GM19193 (cell line): ENCODE data around the gene NARS2.

ENCODE experiments used
- POLR2A ChIP-seq: IDR thresholded peaks from 4 replicates; pipeline ENCODE4 v1.6.1; 2011; ENCODE audit not compliant: insufficient read depth, insufficient read length; ENCODE audit errors: extremely low read depth

The NARS2 gene

DNA sequence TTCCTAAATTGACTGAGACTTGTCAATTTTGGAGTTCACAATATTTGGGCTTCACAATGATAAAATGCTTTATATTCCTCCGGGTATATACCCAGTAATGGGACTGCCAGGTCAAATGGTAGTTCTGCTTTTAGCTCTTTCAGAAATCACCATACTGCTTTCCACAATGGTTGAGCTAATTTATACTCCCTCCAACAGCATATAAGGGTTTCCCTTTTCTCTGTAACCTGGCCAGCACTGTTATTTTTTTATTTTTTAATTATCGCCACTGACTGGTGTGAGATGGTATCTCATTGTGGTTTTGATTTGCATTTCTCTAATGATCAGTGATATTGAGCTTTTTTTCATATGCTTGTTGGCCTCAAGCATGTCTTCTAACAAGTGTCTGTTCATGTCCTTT is 21.8 kb downstream of the NARS2 start:
- no peak for TF ChIP-seq POLR2A

DNA sequence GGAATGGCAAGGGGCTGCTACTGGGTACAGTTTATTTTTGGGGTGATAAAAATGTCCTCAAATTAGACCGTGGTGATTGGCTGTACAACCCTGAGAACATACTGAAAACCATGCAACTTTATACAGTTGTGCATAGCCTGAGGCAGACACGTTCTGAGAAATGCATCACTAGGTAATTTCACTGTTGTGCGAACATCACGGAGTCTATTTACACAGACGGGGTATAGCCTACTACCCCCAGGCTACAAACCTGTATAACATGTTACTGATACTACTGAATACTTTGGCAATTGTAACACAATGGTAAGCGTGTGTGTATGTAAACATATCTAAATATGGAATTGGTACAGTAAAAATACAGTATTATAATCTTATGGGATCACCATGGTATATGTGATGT is 23.6 kb downstream of the NARS2 start:
- no peak for TF ChIP-seq POLR2A

DNA sequence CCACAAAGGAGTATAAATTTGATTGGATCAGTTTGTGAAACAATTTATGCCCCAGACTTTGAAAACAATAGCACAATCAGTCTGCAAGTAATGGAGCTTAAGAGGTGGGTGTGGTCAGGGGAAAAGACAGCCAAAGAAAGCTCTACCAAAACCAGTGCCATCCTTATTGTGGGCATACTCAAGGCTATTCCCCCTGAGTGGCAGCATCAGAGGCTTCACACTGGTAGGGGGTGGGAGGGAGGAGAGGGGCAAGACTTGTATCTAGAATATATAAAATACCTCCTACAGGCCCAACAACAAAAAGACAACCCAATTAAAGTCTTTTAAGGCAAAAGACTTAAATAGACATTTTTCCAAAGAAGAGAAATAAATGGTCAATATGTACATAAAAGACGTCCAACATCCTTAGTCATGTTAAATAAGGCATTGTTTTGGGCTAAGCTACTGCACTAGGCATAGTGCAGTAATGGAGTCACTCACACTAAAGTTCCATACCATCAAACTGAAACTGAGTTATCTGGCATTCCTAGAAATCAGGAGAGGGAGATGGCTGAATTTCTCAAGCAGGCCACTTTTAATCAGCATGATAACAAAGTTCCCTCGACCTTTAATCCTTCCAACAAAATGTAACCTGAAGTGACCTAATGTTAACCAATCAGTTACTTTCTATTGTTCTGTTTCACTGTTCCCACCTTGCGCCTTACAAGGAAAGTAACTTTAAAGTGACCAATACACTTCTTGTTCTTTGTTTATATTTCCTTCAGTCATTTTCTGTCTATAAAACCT is 24.8 kb downstream of the NARS2 start:
- TF ChIP-seq POLR2A: no peak

DNA sequence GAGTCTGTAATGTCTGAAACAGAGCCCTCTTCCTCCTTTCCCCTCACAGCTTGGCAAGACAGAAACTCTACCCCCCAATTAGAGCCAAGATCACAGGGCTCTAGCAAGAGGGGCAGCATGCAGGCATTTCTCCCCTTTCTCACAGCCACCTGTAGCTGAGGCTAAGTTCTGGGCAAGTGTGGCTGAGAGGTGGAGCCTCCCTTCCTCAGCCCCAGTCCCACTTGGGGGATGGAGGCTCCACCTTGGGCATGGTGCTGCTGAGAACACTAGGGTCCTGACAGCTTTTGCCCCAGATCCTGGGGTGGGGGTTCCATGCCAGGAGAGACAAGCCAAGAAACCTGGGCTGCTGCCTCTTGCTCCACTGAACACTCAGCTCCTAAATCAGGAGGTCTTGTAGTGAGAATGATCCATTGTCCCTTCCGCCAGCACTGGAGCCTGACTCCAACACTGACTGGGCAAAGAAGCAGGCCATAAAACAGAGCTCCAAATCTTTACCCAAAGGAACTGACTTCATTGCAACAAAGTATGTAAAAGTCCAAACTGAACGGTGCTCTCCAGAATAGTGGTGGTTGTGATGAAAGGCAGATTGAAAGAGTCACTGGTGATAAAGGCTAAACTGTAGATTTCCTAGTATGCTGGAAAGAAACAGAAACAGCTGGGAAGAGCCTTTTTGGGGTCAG is 25.6 kb downstream of the NARS2 start:
- no peak for TF ChIP-seq POLR2A

DNA sequence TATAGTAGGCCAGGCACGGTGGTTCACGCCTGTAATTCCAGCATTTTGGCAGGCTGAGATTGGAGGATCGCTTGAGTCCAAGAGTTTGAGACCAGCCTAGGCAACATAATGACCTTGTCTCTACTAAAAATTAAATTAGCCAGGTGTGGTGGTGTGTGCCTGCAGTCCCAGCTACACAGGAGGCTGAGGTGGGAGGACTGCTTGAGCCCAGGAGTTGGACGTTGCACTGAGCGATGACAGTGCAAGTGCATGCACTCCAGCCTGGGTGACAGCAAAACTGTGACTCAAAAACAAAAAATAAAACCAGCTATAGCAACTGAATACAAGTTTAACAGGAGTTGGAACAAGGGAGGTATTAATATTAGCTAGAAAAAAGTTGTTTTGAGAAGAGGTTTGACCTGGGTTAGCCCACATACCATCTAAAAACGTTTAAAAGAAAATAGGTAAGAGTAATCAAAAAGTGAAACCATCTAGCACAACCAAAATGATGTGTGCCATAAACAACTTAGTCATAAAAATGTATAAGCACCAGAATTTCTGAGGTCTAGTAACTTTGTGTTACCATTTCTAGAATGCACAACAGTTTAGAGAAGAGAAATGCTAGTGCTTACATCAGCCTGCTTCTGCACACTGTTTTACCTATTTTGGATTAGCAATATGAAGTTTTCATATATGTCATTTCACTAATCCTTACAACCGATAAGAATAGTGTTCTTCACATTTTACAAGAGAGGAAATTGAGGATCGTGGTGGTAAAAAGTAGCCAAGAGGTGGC is 26.5 kb downstream of the NARS2 start:
- TF ChIP-seq POLR2A: no peak

DNA sequence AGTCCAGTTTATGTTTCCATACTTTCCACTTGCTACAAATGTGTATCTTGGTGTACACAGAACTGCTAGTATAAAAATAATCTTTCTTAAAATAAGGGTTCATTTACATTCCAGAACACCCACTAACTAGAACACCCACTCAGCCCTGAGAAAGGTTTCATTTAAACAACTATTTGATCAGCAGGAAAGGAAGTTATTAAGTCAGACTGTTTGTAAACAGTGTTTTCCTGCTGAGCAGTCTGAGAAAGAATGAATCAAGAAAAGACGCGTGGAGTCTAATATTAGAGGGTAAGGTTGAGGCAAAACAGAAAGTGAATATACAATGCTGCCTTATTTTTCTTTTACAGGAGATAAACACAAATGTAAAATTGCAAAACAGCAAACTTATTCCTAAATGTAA is 32.7 kb downstream of the NARS2 start:
- no peak for TF ChIP-seq POLR2A

DNA sequence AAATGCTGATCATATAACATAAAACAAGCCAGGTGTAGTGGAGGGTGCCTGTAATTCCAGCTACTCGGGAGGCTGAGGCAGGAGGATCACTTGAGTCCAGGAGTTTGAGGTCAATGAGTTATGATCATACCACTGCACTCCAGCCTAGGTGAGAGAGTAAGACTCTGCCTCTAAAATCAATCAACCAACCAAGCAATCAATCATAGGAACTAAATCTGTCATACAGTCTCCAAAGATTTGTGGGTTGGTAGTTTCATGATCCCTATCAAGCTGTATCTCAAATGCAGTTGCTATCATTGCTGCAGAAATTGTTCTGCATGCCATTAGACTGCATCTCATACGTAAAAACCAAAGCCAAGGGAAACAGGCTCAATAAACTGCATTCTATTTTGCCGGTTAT is 33.1 kb downstream of the NARS2 start:
- TF ChIP-seq POLR2A: no peak

DNA sequence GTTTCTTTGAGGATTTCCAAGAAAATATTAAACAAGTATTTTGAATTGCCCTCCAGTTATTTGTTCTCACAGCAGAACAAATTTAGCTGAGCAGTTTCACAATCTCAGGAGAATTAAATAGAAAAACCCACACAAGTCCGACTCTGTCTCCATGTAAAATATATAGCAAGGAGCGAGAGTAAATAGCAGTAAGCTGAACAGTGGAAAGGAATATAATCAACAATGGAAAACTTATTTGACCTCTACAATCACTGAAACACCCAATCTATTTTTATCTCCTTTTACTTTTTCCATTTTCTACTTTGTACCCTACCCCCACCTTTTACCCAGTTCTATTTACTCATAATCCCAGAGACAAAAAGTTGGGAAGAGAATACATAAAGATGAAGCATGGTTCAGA is 34.4 kb downstream of the NARS2 start:
- no peak for TF ChIP-seq POLR2A

DNA sequence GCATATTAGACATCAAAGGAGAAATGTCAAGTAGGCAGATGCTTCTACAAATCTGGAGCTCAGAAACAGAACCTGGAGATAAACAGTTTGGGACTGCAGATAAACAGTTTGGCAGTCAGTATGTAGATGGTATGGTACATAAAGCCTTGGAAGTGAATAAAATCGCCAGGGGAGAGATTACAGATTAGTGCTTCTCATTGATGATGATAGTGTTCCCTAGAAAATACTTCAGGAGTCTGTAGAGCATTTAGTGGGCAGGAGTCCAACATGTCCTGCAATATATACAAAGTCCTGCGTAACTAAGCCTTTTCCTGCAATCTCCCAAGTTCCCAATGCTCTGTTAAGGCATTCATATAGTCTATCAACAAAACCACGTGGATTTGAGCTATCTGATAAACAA is 35.2 kb downstream of the NARS2 start:
- no peak for TF ChIP-seq POLR2A

DNA sequence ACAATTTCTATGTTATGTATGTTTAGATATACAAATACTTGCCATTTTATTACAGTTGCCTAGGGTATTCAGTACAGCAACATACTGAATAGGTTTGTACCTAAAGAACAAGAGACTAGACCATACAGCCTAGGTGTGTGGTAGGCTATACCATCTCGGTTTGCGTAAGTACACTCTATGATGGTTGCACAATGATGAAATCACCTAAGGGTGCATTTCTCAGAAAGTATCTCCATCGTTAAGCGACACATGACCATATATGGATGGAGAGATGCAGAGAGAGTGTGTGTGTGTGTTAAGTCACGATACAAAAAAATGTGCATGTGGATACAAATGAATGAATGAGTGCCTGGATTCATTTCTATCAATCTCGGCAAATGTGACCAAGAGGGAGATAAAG is 37.7 kb downstream of the NARS2 start:
- TF ChIP-seq POLR2A: no peak

DNA sequence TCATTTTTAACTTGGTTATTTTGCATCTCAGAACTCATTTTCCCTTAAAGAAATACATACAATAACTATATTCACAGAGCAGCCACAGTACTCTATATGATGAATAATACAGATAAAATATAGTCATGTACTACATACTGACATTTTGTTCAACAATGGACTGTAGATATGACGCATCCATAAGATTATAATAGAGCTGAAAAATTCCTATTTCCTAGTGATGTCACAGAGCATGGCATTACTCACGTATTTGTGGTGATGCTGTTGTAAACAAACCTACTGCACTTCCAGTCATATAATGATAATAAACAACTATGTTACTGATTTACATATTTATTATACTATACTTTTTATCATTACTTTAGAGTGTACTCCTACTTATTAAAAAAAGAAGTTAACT is 38.7 kb downstream of the NARS2 start:
- TF ChIP-seq POLR2A: no peak

DNA sequence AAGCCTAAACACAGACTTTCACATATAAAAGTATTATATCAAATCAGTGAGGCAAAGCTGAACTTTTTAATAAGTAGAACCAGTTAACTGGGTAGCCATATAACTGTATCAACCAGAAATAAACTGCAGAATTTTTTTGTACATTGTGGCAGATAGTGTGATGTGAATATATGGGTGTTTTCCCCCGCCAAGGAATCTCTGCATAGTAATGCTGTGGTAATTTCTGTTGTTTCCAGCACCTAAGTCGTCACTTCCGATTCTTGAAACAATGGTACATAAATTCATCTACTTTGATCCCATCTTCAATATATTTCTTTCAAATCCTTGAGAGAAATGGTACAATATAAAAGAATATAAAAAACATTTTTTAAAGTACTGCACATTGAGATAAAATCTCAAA is 39.6 kb downstream of the NARS2 start:
- TF ChIP-seq POLR2A: no peak

DNA sequence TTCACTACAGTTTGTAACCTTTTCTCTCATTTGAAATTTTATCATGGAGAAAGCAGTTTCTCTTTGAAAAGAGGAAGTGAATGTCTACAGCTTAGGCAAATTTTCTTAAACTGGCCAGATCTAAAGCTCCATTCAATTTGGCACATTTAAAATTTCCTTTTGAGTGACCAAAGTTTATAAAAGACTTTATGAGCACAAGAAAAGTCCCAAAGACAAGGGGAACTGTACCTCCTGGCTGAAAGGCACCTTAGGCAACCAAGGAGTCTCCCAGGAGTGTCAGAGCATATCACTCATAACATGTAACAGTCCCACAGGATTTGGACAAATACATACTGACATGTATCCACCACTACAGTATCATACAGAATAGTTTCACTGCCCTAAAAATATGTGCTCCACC is 41.3 kb downstream of the NARS2 start:
- no peak for TF ChIP-seq POLR2A

DNA sequence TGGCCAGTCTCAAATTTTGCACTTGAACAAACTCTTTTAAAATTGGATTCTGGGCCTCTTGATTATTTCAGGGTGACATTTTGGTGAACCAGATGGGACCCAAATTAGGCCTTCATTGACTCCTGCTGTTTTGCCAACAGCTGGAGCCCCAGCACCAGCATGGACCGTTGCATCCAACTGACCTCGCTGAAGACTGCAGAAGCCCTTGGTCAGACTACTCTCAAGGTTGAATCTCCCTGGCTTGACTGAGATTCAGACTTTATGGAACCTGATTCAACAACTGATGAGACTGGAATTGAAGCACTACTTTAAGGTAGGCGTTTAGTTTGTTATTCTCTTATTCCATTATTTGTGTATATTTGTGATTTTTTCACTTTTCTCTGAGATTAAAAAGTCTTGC is 41.7 kb downstream of the NARS2 start:
- TF ChIP-seq POLR2A: no peak

DNA sequence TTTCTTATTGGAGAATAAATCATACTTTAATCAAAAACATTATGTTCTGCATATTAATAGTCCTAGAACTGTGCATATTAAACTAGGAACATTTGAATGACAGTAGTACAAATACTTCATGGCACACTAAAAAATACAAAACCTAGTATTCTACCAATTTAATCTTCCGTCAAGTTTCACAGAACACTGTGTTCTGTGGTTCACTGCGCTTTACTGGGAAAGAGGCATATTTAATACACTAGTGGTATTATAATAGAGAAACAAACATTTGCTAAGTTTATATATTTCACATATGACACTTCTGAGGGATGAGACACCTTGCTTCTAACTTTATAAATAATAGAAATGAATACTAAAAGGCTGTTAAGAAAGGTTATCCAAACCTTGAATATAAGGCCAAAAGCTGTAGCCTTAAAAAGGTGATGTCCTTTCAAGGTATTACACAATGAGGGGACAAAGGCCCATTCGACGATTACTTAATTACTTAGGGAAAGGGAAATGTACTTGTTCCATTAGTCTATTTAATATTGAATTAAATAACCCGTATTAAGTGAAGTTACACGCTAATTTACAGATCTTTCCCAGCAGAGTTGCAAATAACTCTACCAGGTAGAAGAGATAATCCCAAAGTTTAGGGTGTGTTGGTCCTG is 48.0 kb downstream of the NARS2 start:
- no peak for TF ChIP-seq POLR2A
